NCI-H1048 (cell line): Measurements from ENCODE around the gene DUSP16.
"Not testable (repeated sequence)": the region's sequence is repeated elsewhere in the genome, so short reads cannot be mapped to it uniquely, and the experiment has no call there.

Source experiments
- DNase-seq: peaks from one replicate; lab custom pipeline; 2025; lab: John Stamatoyannopoulos, UW

DUSP16 gene

GRCh38 chr12:12521888-12522287 lies 40.8 kb downstream of the DUSP16 start:
- DNase-seq = no peak

GRCh38 chr12:12521044-12521485 lies 41.6 kb downstream of the DUSP16 start:
- no peak for DNase-seq

- DNase-seq = no peak
These were observed 42.4 kb downstream of the DUSP16 start for GRCh38 chr12:12520273-12520672.

- DNase-seq = no peak
These were observed 43.2 kb downstream of the DUSP16 start for GRCh38 chr12:12519354-12519998.

- DNase-seq = no peak
These were observed 43.7 kb downstream of the DUSP16 start for GRCh38 chr12:12518919-12519318.

- no peak for DNase-seq
These were observed 44.2 kb downstream of the DUSP16 start for GRCh38 chr12:12518464-12518845.

- no peak for DNase-seq
These were observed 49.2 kb downstream of the DUSP16 start for GRCh38 chr12:12513416-12514006.

- DNase-seq = no peak
These were observed 50.6 kb downstream of the DUSP16 start for GRCh38 chr12:12511895-12512711.

- no peak for DNase-seq
These were observed 51.5 kb downstream of the DUSP16 start for GRCh38 chr12:12511021-12511783.

GRCh38 chr12:12510551-12510950 lies 52.1 kb downstream of the DUSP16 start:
- no peak for DNase-seq

- DNase-seq = no peak
These were observed 52.5 kb downstream of the DUSP16 start for GRCh38 chr12:12510141-12510540.

GRCh38 chr12:12508612-12509011 lies 54.1 kb downstream of the DUSP16 start:
- no peak for DNase-seq

- no peak for DNase-seq
These were observed 55.5 kb downstream of the DUSP16 start for GRCh38 chr12:12507121-12507520.

GRCh38 chr12:12506496-12506890 lies 56.2 kb downstream of the DUSP16 start:
- DNase-seq = no peak

GRCh38 chr12:12505544-12506495 lies 56.8 kb downstream of the DUSP16 start:
- DNase-seq = no peak

GRCh38 chr12:12503384-12504078 lies 59.1 kb downstream of the DUSP16 start:
- no peak for DNase-seq

- no peak for DNase-seq
These were observed 59.9 kb downstream of the DUSP16 start for GRCh38 chr12:12502815-12503151.

GRCh38 chr12:12502130-12502814 lies 60.4 kb downstream of the DUSP16 start:
- DNase-seq = not testable (repeated sequence)

GRCh38 chr12:12501121-12501520 lies 61.5 kb downstream of the DUSP16 start:
- no peak for DNase-seq
